GM12891 (cell line): Measurements from ENCODE around the gene RBBP9.
"Not testable (repeated sequence)": the region's sequence is repeated elsewhere in the genome, so short reads cannot be mapped to it uniquely, and the experiment has no call there.

ENCODE experiments used
- POLR2A ChIP-seq: IDR thresholded peaks from 2 replicates; pipeline ENCODE4 v1.6.1; 2011; ENCODE audit warnings: low read depth, low read length, control low read depth
- POLR2AphosphoS5 ChIP-seq: IDR thresholded peaks from 2 replicates; pipeline ENCODE4 v1.6.1; 2011; ENCODE audit warnings: low read depth, low read length, control low read depth

GRCh38 chr20:18526761-18527160 lies 29.7 kb upstream of the RBBP9 start:
- TF ChIP-seq POLR2AphosphoS5, POLR2A: not testable (repeated sequence)
